KBM-7 (cell line): Measurements from ENCODE around the gene SHISA3.

ENCODE experiments used
- DNase-seq: peaks from one replicate; pipeline ENCODE4 v3.0.0-alpha.2; 2015
- in situ Hi-C: fragments of 300-500 bp; cut with MboI; formaldehyde crosslinking; loops from 2 replicates; pipeline ENCODE4 v1.14.3; 2020; ENCODE audit warnings: low sequenced_read_pairs, low pct_unique_long_range_greater_than_20kb, mixed read lengths

Gene SHISA3

DNA sequence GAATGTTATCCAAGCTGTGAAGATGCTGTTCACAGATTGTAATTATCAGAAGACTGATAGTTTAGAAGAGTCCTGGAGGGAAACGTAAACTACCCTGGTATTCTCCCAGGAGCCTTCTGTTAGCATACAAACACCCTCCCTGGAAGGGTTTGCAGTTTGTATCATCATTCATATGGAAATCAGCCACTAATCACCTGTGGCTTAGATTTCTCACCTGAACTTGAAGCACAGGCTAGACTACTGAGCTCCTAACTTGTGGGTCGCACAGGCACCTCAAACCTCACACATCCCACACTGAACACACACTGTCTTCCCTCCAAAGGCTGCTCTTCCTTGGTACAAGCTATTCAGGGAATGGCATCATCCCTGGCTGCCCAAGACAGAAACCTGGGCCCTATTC lies 30.7 kb downstream of the SHISA3 start:
- in situ Hi-C loops = no loop called here
- DNase-seq = no peak

- in situ Hi-C loops = no loop called here
- no peak for DNase-seq
Observed at GRCh38 chr4:42436928-42437565, 39.8 kb downstream of the SHISA3 start.

DNA sequence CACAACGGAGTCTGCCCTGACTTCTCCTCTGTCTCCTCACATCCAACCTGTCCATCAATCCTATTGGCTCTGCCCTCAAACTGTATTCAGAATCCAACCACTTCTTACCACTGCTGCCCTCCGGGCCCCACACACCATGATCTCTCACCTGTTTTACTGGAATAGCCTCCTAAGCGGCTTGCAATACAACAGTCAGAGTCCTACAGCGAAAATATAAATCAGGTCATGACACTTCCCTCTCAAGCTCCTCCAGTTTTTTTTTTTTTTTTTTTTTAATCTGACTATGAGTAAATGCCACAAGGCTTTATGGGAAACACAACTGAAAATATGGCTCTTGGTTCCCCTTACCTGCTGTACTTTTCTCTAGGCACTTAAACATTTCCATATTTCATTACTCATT lies 42.8 kb downstream of the SHISA3 start:
- in situ Hi-C loops = no loop called here
- no peak for DNase-seq

DNA sequence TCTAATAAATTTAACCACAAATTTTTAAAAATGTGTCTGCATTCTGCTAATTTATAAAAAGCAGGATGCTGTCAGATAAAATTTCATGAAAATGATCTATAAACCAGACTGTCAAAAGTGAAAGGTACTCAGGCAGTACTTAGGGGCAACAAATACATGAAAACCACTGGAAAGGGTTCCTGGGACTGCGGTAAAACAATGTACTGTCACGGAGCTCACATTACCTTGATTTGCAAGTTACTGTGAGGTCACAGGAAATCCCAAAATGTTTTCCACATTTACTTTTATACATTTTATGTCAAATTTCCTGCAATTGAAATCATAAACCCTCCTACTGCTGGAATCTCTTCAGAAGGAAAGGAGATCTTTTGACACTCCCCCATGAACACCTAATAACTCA lies 45.3 kb downstream of the SHISA3 start:
- in situ Hi-C loops = no loop called here
- DNase-seq = no peak

GRCh38 chr4:42445038-42445437 lies 47.8 kb downstream of the SHISA3 start:
- in situ Hi-C loops = no loop called here
- DNase-seq = no peak

DNA sequence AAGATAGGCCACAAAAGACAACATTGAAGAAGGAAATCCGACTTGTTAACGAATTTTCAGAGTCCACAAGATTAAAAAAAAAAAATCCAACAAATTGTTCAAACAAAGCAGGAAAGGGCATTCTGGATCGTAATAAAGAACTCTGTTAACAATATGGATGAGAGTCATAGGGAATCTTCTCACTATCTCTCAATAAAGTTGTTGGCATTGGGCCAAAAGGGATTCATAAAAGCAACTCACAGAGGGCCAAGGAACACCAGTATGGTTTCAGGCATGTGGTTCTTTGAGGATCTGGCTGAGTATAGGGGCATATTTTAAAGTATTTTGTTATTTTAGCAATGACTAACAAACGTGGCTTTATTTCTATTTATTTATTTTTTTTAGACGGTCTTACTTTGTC lies 49.5 kb downstream of the SHISA3 start:
- in situ Hi-C loops = no loop called here
- no peak for DNase-seq
